NCI-H526 treated with DMSO at 0.1 percent for 48 hours (cell line): Measurements from ENCODE around the gene RCOR1.
"Not testable (repeated sequence)": the region's sequence is repeated elsewhere in the genome, so short reads cannot be mapped to it uniquely, and the experiment has no call there.

Source experiments
- DNase-seq: peaks from one replicate; lab custom pipeline; 2025; lab: John Stamatoyannopoulos, UW

Gene RCOR1

GRCh38 chr14:102591944-102592762, at the start of gene RCOR1:
RCOR1 (plus strand) TSS chr14:102592649; CDS start chr14:102592887, 238 bp downstream.
- DNase-seq, result peak; percentile 94

GRCh38 chr14:102544046-102544746, 48.3 kb upstream of the RCOR1 start:
- no peak for DNase-seq

- DNase-seq, result no peak
These were observed 47.5 kb upstream of the RCOR1 start for GRCh38 chr14:102544747-102545460.

GRCh38 chr14:102545461-102546265, 46.8 kb upstream of the RCOR1 start:
- no peak for DNase-seq

GRCh38 chr14:102548616-102549240, 43.7 kb upstream of the RCOR1 start:
- DNase-seq, result no peak

- not testable (repeated sequence) for DNase-seq
These were observed 41.5 kb upstream of the RCOR1 start for GRCh38 chr14:102550927-102551401.

GRCh38 chr14:102551995-102552705, 40.3 kb upstream of the RCOR1 start:
- DNase-seq, result no peak

GRCh38 chr14:102554821-102555819, 37.3 kb upstream of the RCOR1 start:
- DNase-seq, result no peak

GRCh38 chr14:102556098-102556677, 36.3 kb upstream of the RCOR1 start:
- DNase-seq, result no peak

- DNase-seq, result no peak
These were observed 34.8 kb upstream of the RCOR1 start for GRCh38 chr14:102557434-102558226.

GRCh38 chr14:102558556-102558955, 33.9 kb upstream of the RCOR1 start:
- no peak for DNase-seq

- DNase-seq, result no peak
These were observed 31.8 kb upstream of the RCOR1 start for GRCh38 chr14:102560458-102561261.

GRCh38 chr14:102565331-102565887, 27.0 kb upstream of the RCOR1 start:
- no peak for DNase-seq

- no peak for DNase-seq
These were observed 26.5 kb upstream of the RCOR1 start for GRCh38 chr14:102565959-102566358.

- DNase-seq, result no peak
These were observed 24.3 kb upstream of the RCOR1 start for GRCh38 chr14:102568115-102568614.

- DNase-seq, result no peak
These were observed 22.0 kb upstream of the RCOR1 start for GRCh38 chr14:102570334-102570995.
